Fibroblast of villous mesenchyme (primary cell): ENCODE measurements around the gene NUAK1. TPM values are rescaled to one million over a fixed set of nuclear protein-coding genes. Genes with fewer than 3 reads are reported as not detected.

ENCODE experiments used
- DNase-seq: peaks from one replicate; pipeline ENCODE4 v3.0.0-alpha.2; 2010; ENCODE audit warnings: low read depth
- H3K4me3 ChIP-seq: 2 replicates; pipeline ENCODE4 v1.5.1; 2011; ENCODE audit warnings: low read depth, mild to moderate bottlenecking, low read length
- total RNA-seq: library from RNA; depleted of rRNA; stranded (reverse); fragments of >200 nt; gene quantifications from 2 replicates; pipeline ENCODE4 v1.2.3, GENCODE V29; 2012
- TF ChIP-seq, protein P1 (sequence below): IDR thresholded peaks from 2 replicates; pipeline ENCODE4 v1.5.1; 2012; ENCODE audit warnings: low read depth, mild to moderate bottlenecking, low read length; ENCODE audit not compliant: insufficient read depth

NUAK1 gene
- total RNA-seq, 1 donor, result 84.6 TPM

GRCh38 chr12:106037524-106038298 lies 101.0 kb downstream of the NUAK1 start:
- no peak overlapping the region for H3K4me3 ChIP-seq
- TF ChIP-seq, protein P1, sequence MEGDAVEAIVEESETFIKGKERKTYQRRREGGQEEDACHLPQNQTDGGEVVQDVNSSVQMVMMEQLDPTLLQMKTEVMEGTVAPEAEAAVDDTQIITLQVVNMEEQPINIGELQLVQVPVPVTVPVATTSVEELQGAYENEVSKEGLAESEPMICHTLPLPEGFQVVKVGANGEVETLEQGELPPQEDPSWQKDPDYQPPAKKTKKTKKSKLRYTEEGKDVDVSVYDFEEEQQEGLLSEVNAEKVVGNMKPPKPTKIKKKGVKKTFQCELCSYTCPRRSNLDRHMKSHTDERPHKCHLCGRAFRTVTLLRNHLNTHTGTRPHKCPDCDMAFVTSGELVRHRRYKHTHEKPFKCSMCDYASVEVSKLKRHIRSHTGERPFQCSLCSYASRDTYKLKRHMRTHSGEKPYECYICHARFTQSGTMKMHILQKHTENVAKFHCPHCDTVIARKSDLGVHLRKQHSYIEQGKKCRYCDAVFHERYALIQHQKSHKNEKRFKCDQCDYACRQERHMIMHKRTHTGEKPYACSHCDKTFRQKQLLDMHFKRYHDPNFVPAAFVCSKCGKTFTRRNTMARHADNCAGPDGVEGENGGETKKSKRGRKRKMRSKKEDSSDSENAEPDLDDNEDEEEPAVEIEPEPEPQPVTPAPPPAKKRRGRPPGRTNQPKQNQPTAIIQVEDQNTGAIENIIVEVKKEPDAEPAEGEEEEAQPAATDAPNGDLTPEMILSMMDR, result no peak
- no peak for DNase-seq

- TF ChIP-seq, protein P1, result no peak
- no peak overlapping the region for H3K4me3 ChIP-seq
- DNase-seq, result peak; percentile 43
Observed at GRCh38 chr12:106035421-106035820, 103.3 kb downstream of the NUAK1 start.

DNA sequence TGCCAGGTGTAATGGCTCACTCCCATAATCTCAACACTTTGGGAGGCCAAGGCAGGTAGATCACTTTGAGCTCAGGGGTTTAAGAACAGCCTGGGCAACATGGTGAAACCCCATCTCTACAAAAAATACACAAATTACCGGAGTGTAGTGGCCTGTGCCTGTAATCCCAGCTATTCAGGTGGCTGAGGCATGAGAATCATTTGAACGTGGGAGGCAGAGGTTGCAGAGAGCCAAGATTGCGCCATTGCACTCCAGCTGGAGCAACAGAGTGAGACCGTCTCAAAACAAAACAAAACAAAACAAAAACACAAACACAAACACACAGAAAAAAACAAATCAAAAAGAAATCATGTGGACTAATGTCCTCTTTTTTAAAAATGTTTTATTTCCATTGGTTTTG lies 104.4 kb downstream of the NUAK1 start:
- no peak overlapping the region for H3K4me3 ChIP-seq
- DNase-seq, result no peak
- TF ChIP-seq, protein P1, result no peak

DNA sequence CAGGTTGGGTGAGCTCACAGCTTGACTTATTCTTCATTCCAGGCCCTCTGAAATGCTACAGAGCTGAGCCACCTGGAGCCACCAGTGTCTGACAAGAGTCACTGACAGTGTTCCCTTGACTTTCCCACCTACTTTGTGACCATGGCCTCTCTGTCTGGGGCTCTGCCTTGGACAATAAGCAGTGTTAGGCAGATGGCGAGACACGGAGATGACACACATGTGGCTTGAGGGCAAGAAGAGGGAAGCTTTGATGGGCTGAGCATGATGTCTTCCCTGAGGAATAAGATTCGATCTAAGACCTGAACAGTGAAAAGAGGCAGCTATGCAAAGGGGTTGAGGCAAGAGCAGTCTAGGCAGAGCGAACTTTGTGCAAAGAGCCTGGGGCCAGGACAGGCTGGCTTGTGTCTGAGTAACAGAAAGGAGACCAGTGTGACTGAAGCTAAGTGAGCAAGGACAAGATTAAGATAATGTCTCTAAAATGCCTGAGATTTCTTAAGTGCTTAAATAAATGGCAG lies 105.5 kb downstream of the NUAK1 start:
- no peak for DNase-seq
- TF ChIP-seq, protein P1, result no peak
- no peak overlapping the region for H3K4me3 ChIP-seq

- TF ChIP-seq, protein P1, result no peak
- H3K4me3 ChIP-seq, result no peak overlapping the region
- DNase-seq, result peak; percentile 66
Observed at GRCh38 chr12:106032623-106032925, 106.2 kb downstream of the NUAK1 start.

DNA sequence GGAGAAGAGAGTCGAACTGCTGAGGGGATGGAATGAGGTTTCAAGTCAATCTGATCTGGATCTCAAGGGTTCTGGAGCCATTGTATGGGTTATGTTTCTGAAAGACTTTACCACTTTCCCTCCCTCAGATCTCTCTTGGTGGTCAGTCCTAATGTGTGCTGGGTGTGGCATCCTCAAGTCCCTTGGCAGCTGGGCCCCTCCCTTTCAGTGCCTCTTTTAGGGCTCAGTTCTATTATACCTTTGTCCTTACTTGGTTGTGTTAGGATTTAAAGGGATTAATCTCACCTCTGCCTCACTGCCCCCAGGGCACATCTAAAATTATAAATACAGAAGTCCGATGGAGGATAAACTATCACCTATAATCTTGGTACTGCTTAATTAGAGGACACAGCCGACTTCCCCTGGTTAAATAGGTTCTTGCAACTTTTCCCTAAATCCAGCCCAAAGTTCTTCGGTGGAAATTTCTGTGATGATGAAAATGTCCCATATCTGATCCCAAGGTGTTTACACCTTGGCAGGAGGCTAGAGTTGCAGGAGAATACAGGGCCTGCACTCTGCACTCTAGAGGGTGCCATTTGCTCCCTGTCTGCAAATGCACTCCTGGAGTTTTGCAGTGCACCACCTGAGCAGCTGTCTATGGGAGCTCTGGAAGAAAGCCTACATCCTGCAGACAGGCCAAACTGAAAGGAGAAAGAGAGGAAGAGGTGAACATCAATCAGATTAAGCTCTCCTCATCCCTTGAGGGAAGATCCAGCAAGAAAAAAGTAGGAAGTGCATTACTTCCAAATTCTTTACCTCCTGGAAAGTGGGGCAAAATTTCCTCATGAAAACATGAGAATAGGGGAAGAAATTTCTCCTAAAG lies 106.8 kb downstream of the NUAK1 start:
- no peak for DNase-seq
- TF ChIP-seq, protein P1, result peak; percentile 23
- H3K4me3 ChIP-seq, result no peak overlapping the region
